GF-D8 (cell line): ENCODE results near the gene HACD3.
"Not testable (repeated sequence)": the region's sequence is repeated elsewhere in the genome, so short reads cannot be mapped to it uniquely, and the experiment has no call there.

Experiments
- DNase-seq: peaks from one replicate; lab custom pipeline; 2025; lab: John Stamatoyannopoulos, UW

Gene HACD3

GRCh38 chr15:65549288-65549687, 19.0 kb downstream of the HACD3 start:
- DNase-seq, result not testable (repeated sequence)

DNA sequence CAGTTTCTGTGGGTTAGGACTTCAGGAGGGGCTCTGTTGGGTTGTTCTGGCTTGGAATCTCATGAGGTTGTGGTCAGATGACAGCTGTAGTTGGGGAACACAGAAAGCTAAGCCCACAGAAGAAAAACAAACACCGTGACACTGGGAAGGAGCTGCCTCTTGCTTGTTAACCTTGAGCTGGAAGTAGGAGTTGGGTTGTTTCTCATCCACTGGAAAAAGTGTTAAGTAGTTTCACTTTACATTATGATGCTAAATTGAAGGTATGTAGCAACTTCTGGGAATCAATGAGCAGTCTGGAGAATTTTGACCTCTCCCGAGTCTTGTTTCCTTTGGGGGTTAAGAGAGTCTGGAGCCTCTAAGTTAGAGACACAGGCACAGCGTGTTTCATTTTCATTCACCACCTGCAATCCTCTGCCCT, 20.4 kb downstream of the HACD3 start:
- DNase-seq, result peak; percentile 2

DNA sequence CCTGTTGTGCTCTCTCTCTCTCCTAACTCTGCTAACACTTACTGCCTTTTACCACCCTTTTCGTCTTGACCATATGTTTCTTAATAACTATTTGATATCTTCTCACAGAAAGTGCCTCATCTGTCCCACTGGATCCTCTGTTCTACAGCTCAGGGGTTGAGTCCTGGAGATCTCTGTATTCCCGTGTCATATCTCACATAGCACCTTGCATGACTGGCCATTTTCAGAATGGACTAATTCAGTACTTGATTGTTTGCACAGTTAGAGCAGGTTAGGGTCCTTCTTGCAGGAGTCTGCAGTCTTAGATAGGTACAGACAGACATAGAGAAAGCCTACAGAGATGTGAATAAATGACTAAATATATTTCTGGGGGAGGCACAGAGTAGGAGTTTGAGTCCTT, 20.9 kb downstream of the HACD3 start:
- no peak for DNase-seq

DNA sequence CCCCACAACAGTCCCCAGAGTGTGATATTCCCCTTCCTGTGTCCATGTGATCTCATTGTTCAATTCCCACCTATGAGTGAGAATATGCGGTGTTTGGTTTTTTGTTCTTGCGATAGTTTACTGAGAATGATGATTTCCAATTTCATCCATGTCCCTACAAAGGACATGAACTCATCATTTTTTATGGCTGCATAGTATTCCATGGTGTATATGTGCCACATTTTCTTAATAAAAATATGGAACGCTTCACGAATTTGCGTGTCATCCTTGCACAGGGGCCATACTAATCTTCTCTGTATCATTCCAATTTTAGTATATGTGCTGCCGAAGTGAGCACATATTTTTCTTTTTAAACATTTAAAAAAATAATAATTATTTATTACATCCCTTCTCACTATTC, 22.6 kb downstream of the HACD3 start:
- DNase-seq, result not testable (repeated sequence)

DNA sequence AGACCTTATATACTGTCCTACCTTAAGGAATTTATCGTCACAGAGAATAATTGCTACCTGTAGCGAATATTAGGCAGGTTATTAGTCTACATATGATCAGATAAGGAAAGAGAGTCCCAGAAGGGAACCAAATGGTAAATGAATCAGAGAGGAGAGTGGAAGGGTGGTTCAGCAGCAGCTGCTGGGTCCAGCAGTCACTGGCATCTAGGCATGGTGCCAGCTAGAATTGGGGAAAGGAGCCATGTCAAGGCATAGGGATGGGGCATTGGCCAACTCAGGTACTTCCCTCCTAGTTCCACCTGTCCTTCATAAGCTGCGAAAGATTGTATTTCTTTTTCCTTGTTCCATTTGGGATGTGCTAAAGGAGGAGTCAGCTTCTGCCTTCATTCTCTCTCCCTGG, 23.4 kb downstream of the HACD3 start:
- DNase-seq, result no peak

DNA sequence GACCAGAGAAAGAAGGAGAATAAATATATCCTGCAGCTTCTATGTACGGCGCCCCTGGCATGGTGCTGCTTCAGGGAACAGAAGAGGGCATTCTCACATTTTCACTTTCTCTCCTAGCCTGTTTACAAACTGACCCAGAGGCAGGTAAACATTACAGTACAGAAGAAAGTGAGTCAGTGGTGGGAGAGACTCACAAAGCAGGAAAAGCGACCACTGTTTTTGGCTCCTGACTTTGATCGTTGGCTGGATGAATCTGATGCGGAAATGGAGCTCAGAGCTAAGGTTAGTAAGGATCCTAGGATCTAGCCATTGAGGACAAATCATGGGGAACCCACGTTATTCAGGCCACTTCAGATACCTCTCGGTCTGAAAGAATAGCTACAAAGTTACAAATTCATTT, 26.4 kb downstream of the HACD3 start:
- no peak for DNase-seq

DNA sequence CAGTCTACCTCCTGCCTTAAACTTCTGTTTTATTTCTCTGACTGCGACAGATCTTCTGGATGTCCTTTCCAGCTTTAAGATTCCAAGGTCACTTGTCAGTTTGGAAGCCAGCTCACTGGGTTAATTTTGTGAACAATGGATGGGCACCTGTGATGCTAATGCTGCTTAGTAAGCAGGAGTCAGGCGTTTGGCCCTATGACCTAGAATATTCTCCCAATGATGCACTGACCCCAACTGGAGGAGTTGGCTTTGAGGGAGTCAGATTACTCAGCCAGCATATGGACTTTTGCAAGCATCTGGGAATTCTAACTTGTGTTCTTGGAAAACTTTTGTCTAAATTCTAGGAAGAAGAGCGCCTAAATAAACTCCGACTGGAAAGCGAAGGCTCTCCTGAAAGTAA, 28.1 kb downstream of the HACD3 start:
- no peak for DNase-seq

- DNase-seq, result no peak
Measured at GRCh38 chr15:65558997-65559760, 28.9 kb downstream of the HACD3 start.

DNA sequence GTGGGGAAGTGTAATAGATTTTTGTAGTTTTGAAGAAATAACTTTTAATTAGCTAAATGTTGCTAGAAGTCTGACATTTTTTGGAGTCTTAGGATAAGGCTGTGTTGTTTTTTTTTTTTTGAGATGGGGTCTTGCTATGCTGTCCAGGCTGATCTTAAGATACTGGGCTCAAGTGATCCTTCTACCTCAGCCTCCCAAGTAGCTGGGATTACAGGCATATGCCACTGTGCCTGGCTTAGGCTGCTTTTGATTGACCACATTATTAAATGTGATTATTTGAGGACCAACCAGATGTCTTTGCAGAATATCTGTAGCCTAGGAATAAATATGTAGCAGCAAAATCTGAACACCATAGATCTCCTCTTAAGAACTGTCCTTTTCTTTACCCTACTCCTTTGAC, 29.7 kb downstream of the HACD3 start:
- no peak for DNase-seq

- no peak for DNase-seq
Measured at GRCh38 chr15:65561934-65562333, 31.7 kb downstream of the HACD3 start.

DNA sequence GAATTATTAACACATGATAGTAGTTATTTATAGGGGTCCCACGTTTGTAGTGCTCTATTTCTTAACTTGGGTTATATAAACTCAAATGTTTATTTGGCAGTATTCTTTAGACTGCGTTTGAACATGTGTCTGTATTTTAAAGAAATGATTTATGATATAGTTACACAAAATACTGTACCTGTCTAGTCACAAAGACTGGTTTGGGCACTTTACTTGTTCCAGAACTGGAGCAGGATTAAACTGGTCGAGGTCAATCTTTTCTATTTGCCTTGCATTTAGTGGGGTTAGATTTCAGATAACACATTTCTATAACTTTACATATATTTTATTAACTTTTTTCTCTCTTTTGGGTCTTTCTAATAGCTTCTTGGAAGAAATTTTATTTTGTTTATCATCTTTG, 39.5 kb downstream of the HACD3 start:
- DNase-seq, result no peak

DNA sequence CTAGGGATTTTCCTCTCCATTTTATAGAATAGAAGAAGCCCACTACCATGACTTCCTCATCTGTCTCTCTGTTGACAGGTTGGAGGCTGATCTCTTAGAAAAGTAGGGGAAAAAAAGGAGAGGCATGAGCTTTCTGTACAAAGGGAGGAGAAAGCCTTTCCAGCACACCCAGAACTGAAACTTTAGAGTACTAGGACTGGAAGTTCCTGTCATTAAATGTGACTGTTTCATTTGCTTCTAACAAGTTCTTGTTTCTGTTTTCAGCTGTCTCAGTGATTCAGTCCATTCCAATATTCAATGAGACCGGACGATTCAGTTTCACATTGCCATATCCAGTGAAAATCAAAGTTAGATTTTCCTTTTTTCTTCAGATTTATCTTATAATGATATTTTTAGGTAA, 41.7 kb downstream of the HACD3 start:
- DNase-seq, result no peak

DNA sequence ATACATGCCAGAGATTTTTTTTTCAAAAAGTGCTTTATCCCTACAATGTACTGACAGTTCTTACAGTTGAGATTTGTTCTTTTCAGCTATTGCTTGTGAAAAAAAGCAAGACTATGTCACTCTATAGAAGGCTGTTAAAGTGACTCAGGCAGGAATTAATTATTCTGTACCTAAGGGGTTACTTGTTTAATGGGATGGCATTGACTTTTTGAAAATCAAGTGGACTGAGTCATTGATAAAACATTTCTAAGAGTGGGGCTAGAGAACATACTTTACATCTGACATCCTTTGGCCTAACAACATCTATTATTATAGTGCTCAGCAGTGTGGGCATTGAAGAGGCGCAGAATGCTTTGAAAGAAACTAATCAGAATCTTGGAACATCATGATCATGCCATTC, 46.4 kb downstream of the HACD3 start:
- no peak for DNase-seq

DNA sequence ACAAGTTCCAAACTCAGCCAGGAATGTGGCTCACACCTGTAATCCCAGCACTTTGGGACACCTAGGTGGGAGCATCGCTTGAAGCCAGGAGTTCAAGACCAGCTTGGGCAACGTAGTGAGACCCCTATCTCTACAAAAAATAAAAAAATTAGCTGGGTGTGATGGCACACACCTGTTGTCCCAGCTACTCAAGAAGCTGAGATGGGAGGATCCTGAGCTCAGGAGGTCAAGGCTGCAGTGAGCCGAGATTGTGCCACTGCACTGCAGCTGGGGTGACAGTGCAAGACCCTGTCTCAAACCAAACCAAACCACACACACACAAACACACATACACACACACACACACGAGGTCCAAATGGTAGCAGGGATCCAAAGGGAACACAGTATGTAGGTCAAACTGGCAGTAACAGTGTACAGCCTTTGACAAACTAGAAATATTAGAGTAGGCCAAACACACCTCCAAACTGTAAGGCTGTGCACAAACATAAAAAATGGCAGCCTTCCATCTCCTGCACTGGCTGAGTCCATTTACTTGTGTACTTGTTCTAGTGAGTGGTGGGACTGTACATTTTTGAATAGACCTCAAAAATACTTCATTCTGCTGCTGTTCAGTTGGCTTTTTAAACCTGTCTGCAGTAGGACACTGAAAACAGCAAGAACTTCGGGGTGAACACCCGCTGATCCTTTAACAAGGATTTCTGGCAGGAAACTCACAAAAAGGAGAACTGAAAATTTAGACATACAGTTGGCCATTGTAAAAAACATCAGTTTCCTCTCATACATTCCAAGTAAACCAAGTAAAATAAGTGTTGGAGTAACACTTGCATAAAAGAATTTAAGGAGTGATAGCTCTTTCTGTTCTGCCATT, 47.1 kb downstream of the HACD3 start:
- no peak for DNase-seq

DNA sequence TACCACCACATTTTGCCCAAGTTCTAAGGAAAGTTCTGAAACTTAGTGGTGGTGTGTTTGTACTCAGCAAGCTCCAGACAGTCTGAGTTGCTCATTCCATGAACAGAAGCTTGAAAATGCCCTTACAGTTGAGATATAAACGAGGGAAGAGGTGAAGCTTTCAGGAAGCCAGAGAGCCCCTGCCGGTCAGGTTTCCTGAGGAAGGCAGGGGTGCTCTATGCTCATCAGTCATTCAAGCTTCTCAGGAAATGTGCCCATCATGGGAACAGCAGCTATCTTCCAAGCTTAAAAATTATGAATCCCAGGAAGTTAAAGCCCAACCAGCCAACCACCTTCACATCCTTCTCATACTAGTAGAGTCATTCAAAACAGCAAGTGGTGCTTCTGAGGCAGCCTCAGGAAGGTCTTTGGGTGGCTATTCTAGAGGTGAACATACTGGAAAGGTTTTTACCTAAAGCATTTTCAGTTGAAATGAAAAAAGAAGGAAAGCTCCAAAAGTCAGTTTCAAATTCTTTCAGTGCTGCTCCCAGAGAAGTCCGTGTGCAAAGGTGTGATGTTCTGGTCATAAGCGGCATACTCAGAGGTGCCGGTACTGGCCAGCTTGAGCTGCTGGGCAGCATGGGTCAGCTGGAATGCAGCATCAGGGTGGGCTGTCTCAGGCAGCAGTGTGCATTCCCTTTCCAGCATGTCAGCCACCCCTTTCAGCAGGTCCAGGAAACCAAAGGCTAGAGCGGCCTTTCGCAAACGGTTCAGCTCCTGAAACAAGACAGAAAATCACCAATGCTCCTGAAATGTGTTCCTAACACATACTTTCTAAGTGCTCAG, 48.9 kb downstream of the HACD3 start:
- DNase-seq, result no peak

GRCh38 chr15:65579762-65580161, 49.5 kb downstream of the HACD3 start:
- DNase-seq, result no peak

DNA sequence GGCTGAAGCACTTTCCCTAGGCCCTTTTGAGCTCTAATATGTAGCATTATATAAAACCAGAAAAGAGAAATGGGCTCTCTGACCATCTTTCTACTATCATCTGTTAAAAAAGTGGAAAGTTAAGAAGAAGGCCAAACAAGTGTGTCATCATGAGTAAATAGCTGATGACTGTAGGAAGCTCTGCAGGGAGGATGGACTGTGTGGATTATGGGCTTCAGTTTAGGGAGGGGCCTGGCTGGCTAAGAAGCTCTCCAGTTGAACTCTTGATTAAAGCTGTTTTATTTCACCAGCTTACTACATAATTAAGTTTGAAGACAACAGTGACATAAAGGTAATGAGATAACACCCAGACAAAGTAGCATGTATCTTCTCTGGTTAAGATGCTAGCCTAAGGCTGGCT, 50.0 kb downstream of the HACD3 start:
- no peak for DNase-seq

- DNase-seq, result peak; percentile 12
Measured at GRCh38 chr15:65583701-65584100, 53.4 kb downstream of the HACD3 start.

DNA sequence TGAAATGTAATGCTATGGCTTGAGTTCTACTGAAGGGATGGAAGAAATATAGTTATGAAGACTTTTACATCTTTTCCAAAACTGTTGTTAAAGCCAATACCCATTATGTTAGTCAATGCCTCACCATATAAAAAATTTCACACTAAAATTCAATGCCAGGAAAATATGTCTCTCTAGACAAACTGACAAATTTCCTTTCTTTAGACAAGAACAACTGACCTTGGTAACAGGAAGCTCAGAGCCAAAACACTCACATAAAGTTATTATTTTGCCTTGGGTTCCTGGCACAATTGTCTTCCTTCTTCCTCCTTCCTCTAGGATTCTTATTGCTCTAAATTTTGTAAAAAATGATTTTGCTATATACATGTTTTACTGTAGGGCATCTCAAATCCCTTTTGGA, 54.0 kb downstream of the HACD3 start:
- DNase-seq, result no peak

DNA sequence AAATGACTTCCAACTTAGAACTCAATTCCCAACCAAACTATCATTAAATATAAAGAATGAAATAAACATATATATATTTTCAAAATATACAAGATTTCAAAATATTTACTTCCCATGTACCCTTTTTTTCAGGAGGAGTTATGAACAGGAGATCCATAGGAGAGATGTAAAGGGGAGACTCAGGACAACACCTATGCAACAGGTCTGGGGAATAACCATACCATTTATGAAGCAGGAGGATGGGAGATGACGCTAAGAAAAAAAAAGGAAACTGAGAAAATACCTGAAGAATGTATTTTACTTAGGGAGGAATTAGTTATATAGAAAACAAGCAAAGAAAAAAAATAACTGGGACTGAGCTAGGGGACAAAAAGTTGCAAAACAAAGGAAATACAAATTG, 56.8 kb downstream of the HACD3 start:
- no peak for DNase-seq

GRCh38 chr15:65595960-65596359, 65.7 kb downstream of the HACD3 start:
- DNase-seq, result no peak

DNA sequence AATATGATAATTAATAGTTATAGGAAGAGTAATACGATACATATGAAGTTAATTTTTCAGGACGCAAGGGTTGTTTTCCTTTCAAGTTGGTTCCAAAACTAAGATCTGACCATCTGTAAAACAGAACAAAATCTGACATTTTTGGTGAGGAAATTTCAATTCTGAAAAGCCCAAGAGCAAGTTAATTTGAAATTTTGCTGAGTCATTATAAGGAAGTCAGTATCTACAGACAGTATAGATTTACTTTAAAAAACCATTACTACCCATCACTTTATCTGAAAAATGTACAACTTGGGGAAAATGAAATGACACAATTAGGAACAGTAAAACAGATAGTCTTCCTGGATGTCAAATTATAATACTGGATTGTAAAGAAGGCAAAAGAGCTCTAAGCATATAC, 68.2 kb downstream of the HACD3 start:
- DNase-seq, result no peak

DNA sequence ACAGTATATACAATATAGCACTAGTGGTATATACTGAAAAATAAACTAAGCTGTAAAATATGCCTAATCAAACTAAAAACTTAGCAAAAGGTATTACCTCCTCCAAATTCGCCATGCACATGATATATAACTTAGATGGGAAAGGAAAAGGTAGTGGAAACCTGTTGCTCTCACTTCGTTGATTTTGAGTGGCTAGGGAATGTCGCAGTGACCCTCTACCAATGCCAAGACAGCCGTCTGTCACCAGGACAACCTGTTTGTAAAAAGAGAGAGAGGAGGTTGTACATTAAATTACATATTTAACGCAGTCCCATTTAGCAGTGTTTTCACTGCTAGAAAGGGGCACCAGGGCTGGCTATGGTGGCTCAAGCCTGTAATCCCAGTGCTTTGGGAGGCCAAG, 69.4 kb downstream of the HACD3 start:
- DNase-seq, result no peak
